ENCODE measurements around the gene TMEM44.

GRCh38 chr3:194559530-194559929, 73.7 kb downstream of the TMEM44 start:
- no peak for TF ChIP-seq CTCF (IDR thresholded peaks at IDR 0.05; ENCODE audit: extremely low read depth in 1 of 2, insufficient read depth in 1 of 2, low read depth in 1 of 2, low read length in 2 of 2)
- no peak for TF ChIP-seq POLR2A (IDR thresholded peaks at IDR 0.05; ENCODE audit: low read depth, low read length)
- TF ChIP-seq EZH2 (IDR thresholded peaks at IDR 0.05; ENCODE audit: borderline replicate concordance, low read depth, low read length, severe bottlenecking) = no peak
